Large intestine (tissue), 3 donors: ENCODE data around the gene SNAPC3. TPM values are rescaled to one million over a fixed set of nuclear protein-coding genes. Genes with fewer than 3 reads are reported as not detected.

ENCODE experiments used
- DNase-seq, 2 donors: peaks; one replicate each; pipeline versions ENCODE4 v3.0.0 to v3.0.0-alpha.2; 2013
- H3K27ac ChIP-seq: one replicate; pipeline ENCODE4 v1.5.1; 2013; ENCODE audit warnings: low read length
- H3K27me3 ChIP-seq: 2 replicates; pipeline ENCODE4 v1.6.1; 2013; ENCODE audit warnings: low read length; ENCODE audit not compliant: control insufficient read depth, insufficient read depth
- H3K36me3 ChIP-seq: 2 replicates; pipeline ENCODE4 v1.6.1; 2013; ENCODE audit warnings: low read length; ENCODE audit not compliant: control insufficient read depth, insufficient read depth
- H3K4me1 ChIP-seq: one replicate; pipeline ENCODE4 v1.6.1; 2013; ENCODE audit warnings: low read length; ENCODE audit not compliant: control insufficient read depth, insufficient read depth
- H3K4me3 ChIP-seq: one replicate; pipeline ENCODE4 v1.5.1; 2013; ENCODE audit warnings: low read length
- H3K9me3 ChIP-seq: one replicate; pipeline ENCODE4 v1.6.1; 2013; ENCODE audit warnings: mild to moderate bottlenecking, low read depth, low read length, moderate library complexity; ENCODE audit not compliant: control insufficient read depth
- WGBS: methylation state at CpG from one replicate; pipeline ENCODE4 v1.1.5; 2013; ENCODE audit warnings: low lambda C conversion rate; ENCODE audit not compliant: insufficient coverage; 5-methylcytosine and 5-hydroxymethylcytosine counted together
- polyA plus RNA-seq: library from polyadenylated mRNA; unstranded; fragments of 120-200 nt; gene quantifications from one replicate; pipeline ENCODE4 v1.2.1, GENCODE V29; 2013

SNAPC3 gene
- polyA plus RNA-seq, 1 donor = 39.4 TPM

GRCh38 chr9:15484802-15485201 is 62.1 kb downstream of the SNAPC3 start:
- H3K9me3 ChIP-seq = no peaks in the 10 kb centered on the region
- WGBS = no CpG with 5 or more reads among the region's 6 CpGs
- H3K27ac ChIP-seq = no peak overlapping the region
- no peak for DNase-seq
- H3K4me1 ChIP-seq = no peaks in the 10 kb centered on the region
- H3K4me3 ChIP-seq = no peak overlapping the region
- no peaks in the 10 kb centered on the region for H3K27me3 ChIP-seq
- H3K36me3 ChIP-seq = peaks cover 11% of the 10 kb centered on the region

GRCh38 chr9:15485836-15486666 is 63.4 kb downstream of the SNAPC3 start:
- no peaks in the 10 kb centered on the region for H3K27me3 ChIP-seq
- no CpG with 5 or more reads among the region's 2 CpGs for WGBS
- DNase-seq = no peak

GRCh38 chr9:15491950-15492349 is 69.3 kb downstream of the SNAPC3 start:
- H3K36me3 ChIP-seq = peaks cover 17% of the 10 kb centered on the region
- no CpG with 5 or more reads among the region's 1 CpG for WGBS
- peak; percentile 5 to 19 for DNase-seq
- no peaks in the 10 kb centered on the region for H3K4me1 ChIP-seq
- no peak overlapping the region for H3K4me3 ChIP-seq
- no peak overlapping the region for H3K27ac ChIP-seq
- H3K9me3 ChIP-seq = peaks cover 8% of the 10 kb centered on the region
- no peaks in the 10 kb centered on the region for H3K27me3 ChIP-seq

More at GRCh38 chr9:15485836-15486666, 63.4 kb downstream of the SNAPC3 start:
- Histone ChIP-seq H3K27ac (no peak overlapping the region), H3K9me3 (no peaks in the 10 kb centered on the region), H3K36me3 (peaks cover 10% of the 10 kb centered on the region), H3K4me3 (no peak overlapping the region), H3K4me1 (no peaks in the 10 kb centered on the region)

- H3K27ac ChIP-seq = no peak overlapping the region
- peak in 1 of 2 donors; percentile 9 for DNase-seq
- no CpG with 5 or more reads among the region's 13 CpGs for WGBS
- peaks cover 8% of the 10 kb centered on the region for H3K9me3 ChIP-seq
- peaks cover 19% of the 10 kb centered on the region for H3K36me3 ChIP-seq
- no peak overlapping the region for H3K4me3 ChIP-seq
- H3K4me1 ChIP-seq = no peaks in the 10 kb centered on the region
- no peaks in the 10 kb centered on the region for H3K27me3 ChIP-seq
Measured at GRCh38 chr9:15492485-15493150, 69.9 kb downstream of the SNAPC3 start.

DNA sequence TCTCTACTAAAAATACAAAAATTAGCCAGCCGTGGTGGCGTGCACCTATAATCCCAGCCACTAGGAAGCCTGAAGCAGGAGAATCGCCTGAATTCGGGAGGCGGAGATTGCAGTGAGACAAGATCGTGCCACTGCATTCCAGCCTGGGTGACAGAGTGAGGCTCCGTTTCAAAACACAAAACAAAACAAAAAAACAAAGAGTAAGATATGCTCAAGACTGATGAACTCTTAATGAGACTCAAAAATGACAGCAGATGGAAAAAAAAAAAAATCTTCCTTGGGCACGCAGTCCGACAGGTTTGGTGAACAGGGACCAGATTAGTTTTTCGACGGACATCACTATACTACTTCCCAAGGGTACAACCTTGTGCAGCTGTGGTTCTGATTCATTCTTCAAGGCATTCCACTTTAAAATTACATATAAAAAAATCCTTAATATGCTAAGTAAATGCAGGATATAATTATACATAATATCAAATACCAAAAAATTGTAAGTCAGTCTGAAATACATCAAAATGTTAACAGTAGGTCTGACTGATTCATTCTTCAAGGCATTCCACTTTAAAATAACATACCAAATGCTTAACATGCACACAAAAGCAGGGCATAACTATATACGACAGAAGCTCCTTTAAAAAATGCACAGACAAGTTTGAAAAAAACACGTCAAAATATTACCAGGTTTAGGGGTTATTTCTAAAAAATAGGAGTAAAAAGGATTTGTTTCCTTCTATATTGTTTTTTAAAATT is 75.7 kb downstream of the SNAPC3 start:
- peaks cover 19% of the 10 kb centered on the region for H3K36me3 ChIP-seq
- H3K4me1 ChIP-seq = no peaks in the 10 kb centered on the region
- H3K27me3 ChIP-seq = no peaks in the 10 kb centered on the region
- 94% methylated on average over 6 of the region's 13 CpGs for WGBS
- H3K27ac ChIP-seq = no peak overlapping the region
- no peak for DNase-seq
- H3K9me3 ChIP-seq = no peaks in the 10 kb centered on the region
- H3K4me3 ChIP-seq = no peak overlapping the region

DNA sequence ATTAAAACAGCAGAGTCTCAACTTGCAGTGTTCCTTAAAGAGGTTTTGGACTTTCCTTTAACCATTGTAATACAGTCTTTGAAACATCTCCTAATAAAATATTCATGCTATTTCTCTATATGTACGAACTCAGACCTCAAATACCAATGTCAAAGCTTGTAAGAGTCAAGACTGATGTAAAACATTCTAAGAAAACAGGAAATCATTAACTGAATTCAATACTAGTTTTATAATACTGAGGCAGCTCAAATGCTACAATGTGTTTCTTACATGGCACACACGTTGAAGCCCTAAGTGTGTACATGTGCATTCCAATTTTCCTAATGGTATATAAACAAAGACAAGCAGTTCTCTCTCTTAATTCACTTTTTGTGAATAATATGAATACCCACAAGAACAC is 76.5 kb downstream of the SNAPC3 start:
- Histone ChIP-seq H3K4me3 (no peak overlapping the region), H3K4me1 (no peaks in the 10 kb centered on the region), H3K36me3 (peaks cover 19% of the 10 kb centered on the region), H3K27me3 (no peaks in the 10 kb centered on the region), H3K9me3 (no peaks in the 10 kb centered on the region), H3K27ac (no peak overlapping the region)
- 60% methylated on average over 1 of the region's 2 CpGs for WGBS
- DNase-seq = no peak

- peaks cover 25% of the 10 kb centered on the region for H3K36me3 ChIP-seq
- no peaks in the 10 kb centered on the region for H3K9me3 ChIP-seq
- H3K27me3 ChIP-seq = no peaks in the 10 kb centered on the region
- no peak overlapping the region for H3K4me3 ChIP-seq
- WGBS = 58% methylated on average over 2 of the region's 6 CpGs
- H3K27ac ChIP-seq = no peak overlapping the region
- H3K4me1 ChIP-seq = no peaks in the 10 kb centered on the region
- no peak for DNase-seq
Measured at GRCh38 chr9:15501179-15501578, 78.5 kb downstream of the SNAPC3 start.

DNA sequence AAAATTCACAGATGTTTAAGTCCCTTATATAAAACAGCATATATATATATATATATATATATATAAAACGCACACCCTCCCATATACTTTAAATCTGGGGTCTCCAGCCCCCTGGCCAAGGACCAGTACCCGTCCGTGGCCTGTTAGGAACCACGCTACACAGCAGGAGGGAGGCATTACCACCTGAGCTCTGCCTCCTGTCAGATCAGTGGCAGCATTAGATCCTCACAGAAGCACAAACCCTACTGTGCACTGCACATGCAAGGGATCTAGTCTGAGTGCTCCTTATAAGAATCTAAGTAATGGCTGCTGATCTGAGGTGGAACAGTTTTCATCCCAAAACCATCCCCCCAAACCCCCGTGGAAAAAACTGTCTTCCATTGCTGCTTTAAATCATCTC is 79.1 kb downstream of the SNAPC3 start:
- no peak overlapping the region for H3K4me3 ChIP-seq
- no peaks in the 10 kb centered on the region for H3K27me3 ChIP-seq
- no peaks in the 10 kb centered on the region for H3K4me1 ChIP-seq
- H3K36me3 ChIP-seq = peaks cover 27% of the 10 kb centered on the region
- no peaks in the 10 kb centered on the region for H3K9me3 ChIP-seq
- DNase-seq = no peak
- H3K27ac ChIP-seq = no peak overlapping the region
- WGBS = no CpG with 5 or more reads among the region's 5 CpGs

DNA sequence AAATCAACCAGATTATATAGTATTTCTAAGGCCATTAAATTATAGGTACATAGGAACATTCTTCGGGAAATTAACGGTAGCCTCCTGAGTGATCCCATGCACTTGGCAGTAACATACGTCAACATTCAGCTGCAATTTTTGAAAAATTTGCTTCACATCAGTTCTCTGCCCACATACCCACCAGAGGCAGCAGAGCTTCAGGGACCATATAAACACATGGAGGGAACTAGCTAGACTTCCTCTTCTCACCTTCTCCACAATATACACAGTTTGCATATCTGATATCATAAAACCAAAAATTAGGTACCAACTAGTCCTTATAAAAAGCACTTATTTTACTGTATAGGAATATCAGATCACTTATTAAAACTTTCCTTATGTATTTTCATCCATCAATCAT is 83.2 kb downstream of the SNAPC3 start:
- peaks cover 20% of the 10 kb centered on the region for H3K36me3 ChIP-seq
- no peak overlapping the region for H3K4me3 ChIP-seq
- no peak overlapping the region for H3K27ac ChIP-seq
- H3K27me3 ChIP-seq = no peaks in the 10 kb centered on the region
- no CpG with 5 or more reads among the region's 3 CpGs for WGBS
- no peak for DNase-seq
- H3K4me1 ChIP-seq = no peaks in the 10 kb centered on the region
- no peaks in the 10 kb centered on the region for H3K9me3 ChIP-seq
